ENCODE measurements around the gene OTUD1.
"Not testable (repeated sequence)": the region's sequence is repeated elsewhere in the genome, so short reads cannot be mapped to it uniquely, and the experiment has no call there.

OTUD1 gene

GRCh38 chr10:23438547-23439451, at the start of gene OTUD1:
OTUD1 (plus strand) TSS chr10:23439075; CDS start chr10:23439458, 383 bp downstream.
- peak; percentile 95 for DNase-seq

GRCh38 chr10:23390408-23390807, 48.5 kb upstream of the OTUD1 start:
- not testable (repeated sequence) for DNase-seq

DNA sequence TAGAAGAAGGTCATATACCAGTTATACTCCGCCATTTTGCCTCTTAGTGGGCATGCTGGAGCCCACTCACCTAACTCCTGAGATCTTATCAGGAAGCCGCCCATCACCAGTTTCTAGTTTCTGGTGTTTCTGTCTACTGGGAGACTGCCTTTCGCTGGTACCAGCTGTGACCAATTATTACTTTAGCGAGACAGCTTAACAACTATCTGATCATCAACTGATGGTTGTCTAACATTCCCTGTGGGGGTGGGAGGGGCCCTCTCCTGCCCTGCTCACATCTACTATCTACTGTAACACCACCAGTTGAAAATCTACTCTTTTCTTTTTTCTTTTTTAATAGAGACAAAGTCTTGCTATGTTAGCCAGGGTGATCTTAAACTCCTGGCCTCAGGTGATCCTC, 48.1 kb upstream of the OTUD1 start:
- no peak for DNase-seq

GRCh38 chr10:23391821-23392220, 47.1 kb upstream of the OTUD1 start:
- no peak for DNase-seq

DNA sequence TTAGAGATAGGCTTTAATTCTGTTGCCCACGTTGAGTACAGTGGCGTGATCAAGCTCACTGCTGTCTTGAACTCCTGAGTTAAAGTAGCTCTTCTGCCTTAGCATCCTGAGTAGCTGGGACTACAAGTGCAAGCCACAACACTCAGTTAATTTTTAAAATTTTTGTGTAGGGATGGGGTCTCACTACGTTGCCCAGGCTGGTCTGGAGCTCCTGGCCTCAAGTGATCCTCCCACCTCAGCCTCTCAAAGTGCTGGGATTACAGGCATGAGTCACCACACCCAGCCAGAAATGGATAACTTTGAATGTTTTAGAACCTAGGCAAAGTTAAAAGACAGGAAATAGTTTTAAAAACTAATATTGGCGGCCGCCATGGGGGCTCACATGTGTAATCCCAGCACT, 43.9 kb upstream of the OTUD1 start:
- DNase-seq: no peak

DNA sequence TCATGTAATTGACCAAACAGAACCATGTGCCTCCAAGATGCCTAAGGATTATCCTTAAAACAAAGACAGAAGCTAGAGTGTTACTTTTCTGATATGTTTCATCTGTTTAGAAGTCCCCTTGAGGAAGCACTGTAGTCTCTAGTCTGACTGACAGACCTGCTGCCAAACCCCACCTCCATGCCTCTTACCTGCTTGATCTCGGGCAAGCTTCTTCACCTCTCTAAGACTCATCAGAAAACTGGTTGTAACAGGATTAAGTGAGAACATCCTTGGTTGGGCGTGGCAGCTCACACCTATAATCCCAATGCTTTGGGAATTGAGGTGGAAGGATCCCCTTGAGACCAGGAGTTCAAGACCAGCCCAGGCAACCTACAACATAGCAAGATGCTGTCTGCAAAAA, 42.2 kb upstream of the OTUD1 start:
- no peak for DNase-seq

DNA sequence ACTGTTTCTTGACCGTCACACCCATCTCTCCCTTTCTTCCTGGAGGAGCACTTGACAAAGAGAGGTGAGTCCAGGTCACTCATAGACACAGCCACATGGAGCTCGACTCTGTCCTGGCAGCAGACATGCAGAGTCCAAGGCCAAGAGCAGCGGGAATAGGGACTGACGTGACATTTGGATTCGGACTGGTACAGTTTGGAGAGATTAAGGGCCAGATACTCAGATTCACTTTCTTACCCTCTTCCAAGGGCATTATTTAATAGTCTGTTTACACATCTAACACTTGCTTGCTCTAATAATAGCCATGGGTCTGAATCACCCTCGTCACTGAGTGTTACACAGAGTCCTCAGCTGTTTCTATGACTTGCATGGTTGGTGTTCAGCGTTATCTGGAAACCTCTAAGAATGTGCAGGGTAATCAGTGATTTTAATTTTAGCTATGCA, 39.2 kb upstream of the OTUD1 start:
- DNase-seq: no peak

DNA sequence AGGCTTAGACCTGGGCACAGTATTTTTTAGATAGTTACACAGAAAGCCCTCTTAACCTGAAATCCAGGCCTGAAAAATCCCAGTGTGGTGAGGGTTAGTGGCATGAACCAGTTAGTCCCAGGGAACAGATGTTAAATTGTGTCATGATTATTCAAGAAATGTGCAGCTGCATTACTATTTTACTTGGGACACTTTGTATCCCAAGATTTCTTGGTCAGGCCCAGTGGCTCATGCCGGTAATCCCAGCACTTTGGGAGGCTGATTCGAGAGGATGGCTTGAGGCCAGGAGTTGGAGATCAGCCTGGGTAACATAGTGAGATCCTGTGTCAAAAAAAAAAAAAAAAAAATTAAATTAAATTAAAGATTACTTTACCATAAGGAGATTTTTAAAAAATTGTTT, 36.0 kb upstream of the OTUD1 start:
- DNase-seq: no peak

- DNase-seq: no peak
Measured at GRCh38 chr10:23403278-23403677, 35.6 kb upstream of the OTUD1 start.

DNA sequence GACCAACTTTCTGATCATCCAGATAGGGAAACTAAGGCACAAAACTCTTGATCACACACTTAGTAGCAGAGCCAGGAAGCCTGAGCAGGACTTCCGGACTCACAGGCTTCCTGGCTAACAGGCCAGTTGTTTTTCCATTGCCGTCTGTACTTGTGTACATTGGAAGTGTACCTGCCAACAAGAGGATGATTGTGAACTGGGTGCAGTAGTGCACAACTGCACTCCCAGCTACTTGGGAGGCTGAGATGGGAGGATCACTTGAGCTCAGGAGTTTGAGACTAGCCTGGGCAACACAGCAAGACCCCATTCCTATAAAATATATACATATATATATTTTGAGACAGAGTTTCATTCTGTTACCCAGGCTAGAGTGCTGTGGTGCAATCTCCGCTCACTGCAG, 35.2 kb upstream of the OTUD1 start:
- DNase-seq: no peak

DNA sequence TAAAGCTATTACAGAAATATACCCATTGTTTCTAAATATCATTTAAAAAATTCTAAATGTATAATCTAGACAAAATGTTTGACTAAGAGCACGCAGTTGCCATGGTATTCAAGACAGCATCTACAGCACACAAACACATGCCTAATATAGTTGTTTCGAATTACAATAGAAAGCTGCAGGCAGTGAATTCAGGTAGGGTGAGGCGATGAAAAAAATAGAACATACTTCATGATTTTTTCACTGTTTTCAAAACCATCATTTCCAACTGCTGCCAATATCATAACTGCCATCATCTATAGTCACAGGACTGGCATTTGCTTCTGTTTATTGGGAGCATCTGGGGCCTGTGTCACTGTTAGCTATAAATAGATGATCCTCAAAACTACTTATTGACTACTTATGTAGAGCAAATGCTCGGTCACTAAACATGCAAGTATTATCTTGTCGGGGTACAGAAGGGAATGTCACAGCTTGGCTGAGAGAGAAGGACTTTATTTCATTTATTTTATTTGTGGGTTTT, 34.4 kb upstream of the OTUD1 start:
- no peak for DNase-seq

GRCh38 chr10:23405540-23405939, 33.3 kb upstream of the OTUD1 start:
- DNase-seq: no peak

- no peak for DNase-seq
Measured at GRCh38 chr10:23406409-23406808, 32.5 kb upstream of the OTUD1 start.

- DNase-seq: no peak
Measured at GRCh38 chr10:23408330-23408976, 30.4 kb upstream of the OTUD1 start.

DNA sequence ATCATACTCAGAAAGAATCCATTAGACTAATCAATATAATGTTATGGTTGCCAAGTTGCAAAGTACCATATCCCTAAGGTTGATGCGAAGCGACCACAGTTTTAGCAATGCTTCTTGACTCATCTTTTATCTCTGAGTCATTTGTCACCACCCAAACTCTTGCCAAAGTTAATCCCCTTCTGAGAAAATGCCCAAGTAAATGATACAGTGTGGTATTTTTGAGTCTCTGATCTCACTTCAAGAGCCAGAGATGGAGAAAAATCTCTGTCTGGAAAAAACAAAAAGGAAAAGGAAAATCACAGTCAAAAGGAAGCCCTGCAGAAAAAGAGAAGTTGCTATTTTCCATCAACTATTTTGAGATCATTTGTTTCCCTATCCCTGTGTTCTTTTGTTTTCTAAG, 26.7 kb upstream of the OTUD1 start:
- no peak for DNase-seq

GRCh38 chr10:23413629-23414089, 25.2 kb upstream of the OTUD1 start:
- no peak for DNase-seq

DNA sequence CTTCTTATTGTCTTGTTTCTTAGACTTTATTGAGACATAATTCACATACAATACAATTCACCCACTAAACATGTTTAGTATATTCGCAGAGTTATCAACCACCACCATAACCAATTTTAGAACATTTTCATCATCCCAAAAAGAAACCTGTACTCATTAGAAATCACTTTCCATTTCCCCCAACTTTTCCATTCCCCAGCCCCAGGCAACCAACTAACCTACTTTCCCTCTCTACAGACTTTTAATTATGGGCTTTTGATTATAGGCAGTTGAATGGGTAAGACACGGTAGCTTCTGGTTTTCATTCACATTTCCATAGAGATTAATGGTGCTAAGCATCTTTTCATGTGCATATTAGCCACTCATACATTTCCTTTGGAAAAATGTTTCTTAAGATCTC, 24.2 kb upstream of the OTUD1 start:
- DNase-seq: no peak

GRCh38 chr10:23417254-23417653, 21.6 kb upstream of the OTUD1 start:
- DNase-seq: no peak

DNA sequence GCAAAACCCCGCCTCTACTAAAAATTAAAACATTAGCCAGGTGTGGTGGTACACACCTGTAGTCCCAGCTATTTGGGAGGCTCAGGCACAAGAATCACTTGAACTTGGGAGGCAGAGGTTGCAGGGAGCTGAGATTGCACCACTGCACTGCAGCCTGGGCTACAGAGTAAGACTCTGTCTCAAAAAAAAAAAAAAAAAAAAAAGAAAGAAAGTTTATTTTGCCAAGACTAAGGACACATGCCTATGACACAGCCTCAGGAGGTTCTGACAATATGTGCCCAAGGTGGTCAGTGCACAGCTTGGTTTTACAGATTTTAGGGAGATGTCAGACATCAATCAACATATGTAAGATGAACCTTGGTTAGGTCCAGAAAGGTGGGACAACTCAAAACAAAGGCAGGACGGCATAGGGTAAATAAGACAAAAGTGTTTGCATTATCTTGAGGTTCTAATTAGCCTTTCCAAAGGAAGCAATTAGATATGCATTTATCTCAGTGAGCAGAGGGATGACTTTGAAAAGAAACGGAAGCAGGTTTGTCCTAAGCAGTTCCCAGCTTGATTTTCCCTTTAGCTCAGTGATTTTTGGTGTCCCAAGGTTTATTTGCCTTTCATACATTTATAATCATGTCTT, 20.7 kb upstream of the OTUD1 start:
- no peak for DNase-seq

GRCh38 chr10:23419201-23419600, 19.7 kb upstream of the OTUD1 start:
- DNase-seq: no peak

- DNase-seq: no peak
Measured at GRCh38 chr10:23419655-23420329, 19.1 kb upstream of the OTUD1 start.

- no peak for DNase-seq
Measured at GRCh38 chr10:23421397-23421796, 17.5 kb upstream of the OTUD1 start.

DNA sequence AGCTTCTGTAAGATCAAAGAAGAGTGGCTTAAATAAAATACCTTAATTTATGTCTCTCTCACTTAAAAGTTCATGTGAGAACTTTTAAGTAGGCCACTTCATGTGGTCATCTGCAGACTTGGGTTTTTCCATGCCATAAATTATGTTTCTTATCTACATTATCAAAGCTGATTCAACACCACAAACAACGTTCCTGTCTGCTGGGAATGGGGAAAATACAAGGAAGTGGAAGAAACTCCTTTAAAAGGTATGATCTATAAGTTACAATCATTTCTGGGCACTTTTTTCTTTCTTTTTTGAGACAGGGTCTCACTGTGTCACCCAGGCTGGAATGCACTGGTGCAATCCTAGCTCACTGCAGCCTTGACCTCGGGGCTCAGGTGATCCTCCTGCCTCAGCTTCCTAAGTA, 16.9 kb upstream of the OTUD1 start:
- no peak for DNase-seq

Measured in CD4-positive, alpha-beta T cell treated with Interleukin-15 for 1 hour (primary cell).